ENCODE measurements around the gene CHCHD1.
"Not testable (repeated sequence)": the region's sequence is repeated elsewhere in the genome, so short reads cannot be mapped to it uniquely, and the experiment has no call there.

- not testable (repeated sequence) for TF ChIP-seq CTCF (conservative IDR thresholded peaks at IDR 0.05; ENCODE audit: low read depth, low read length); EZH2 (IDR thresholded peaks at IDR 0.05; ENCODE audit: low read length, unreplicated experiment)
Measured at GRCh38 chr10:73740501-73741254, 41.2 kb upstream of the CHCHD1 start.

Measured in PC-3 (cell line).